GM23248 (cell line): ENCODE measurements around the gene CAMK2D. TPM values are rescaled to one million over a fixed set of nuclear protein-coding genes. Genes with fewer than 3 reads are reported as not detected.

ENCODE experiments used
- DNase-seq: peaks from one replicate; pipeline ENCODE4 v3.0.0-alpha.2; 2015
- H2AFZ ChIP-seq: fragments of 200-600 bp; sonication (generic); 2 replicates; pipeline ENCODE4 v1.6.1; 2016; ENCODE audit warnings: antibody characterized with exemption
- H3F3A ChIP-seq: fragments of 200-600 bp; sonication (generic); 2 replicates; pipeline ENCODE4 v1.6.1; 2016; ENCODE audit warnings: mild to moderate bottlenecking, antibody characterized with exemption, mixed run types; ENCODE audit not compliant: insufficient read depth
- H3K27ac ChIP-seq: fragments of 200-600 bp; sonication (generic); 2 replicates; pipeline ENCODE4 v1.5.1; 2016; ENCODE audit warnings: mild to moderate bottlenecking
- H3K27me3 ChIP-seq: fragments of 200-600 bp; sonication (generic); replicated peaks from 2 replicates; pipeline ENCODE4 v1.6.1; 2016; ENCODE audit warnings: mild to moderate bottlenecking; ENCODE audit not compliant: insufficient read depth
- H3K36me3 ChIP-seq: fragments of 200-600 bp; sonication (generic); 2 replicates; pipeline ENCODE4 v1.6.1; 2016; ENCODE audit warnings: low read depth, mild to moderate bottlenecking
- H3K4me1 ChIP-seq: fragments of 200-600 bp; sonication (generic); 2 replicates; pipeline ENCODE4 v1.6.1; 2016; ENCODE audit warnings: mild to moderate bottlenecking; ENCODE audit not compliant: insufficient read depth
- H3K4me2 ChIP-seq: fragments of 200-600 bp; sonication (generic); one replicate; pipeline ENCODE4 v1.6.1; 2016; ENCODE audit warnings: mild to moderate bottlenecking; ENCODE audit not compliant: unreplicated experiment
- H3K4me3 ChIP-seq: fragments of 200-600 bp; sonication (generic); 2 replicates; pipeline ENCODE4 v1.5.1; 2016; ENCODE audit warnings: mild to moderate bottlenecking
- H3K79me2 ChIP-seq: fragments of 200-600 bp; sonication (generic); 2 replicates; pipeline ENCODE4 v1.6.1; 2016; ENCODE audit warnings: mild to moderate bottlenecking; ENCODE audit not compliant: insufficient read depth
- H3K9ac ChIP-seq: fragments of 200-600 bp; sonication (generic); 2 replicates; pipeline ENCODE4 v1.6.1; 2016; ENCODE audit warnings: mild to moderate bottlenecking
- H3K9me2 ChIP-seq: fragments of 200-600 bp; sonication (generic); 2 replicates; pipeline ENCODE4 v1.6.1; 2016; ENCODE audit warnings: mixed run types, mild to moderate bottlenecking, moderate library complexity; ENCODE audit not compliant: insufficient read depth
- H3K9me3 ChIP-seq: fragments of 200-600 bp; sonication (generic); one replicate; pipeline ENCODE4 v1.6.1; 2017; ENCODE audit warnings: low read depth
- H4K20me1 ChIP-seq: fragments of 200-600 bp; sonication (generic); 2 replicates; pipeline ENCODE4 v1.6.0; 2016; ENCODE audit not compliant: insufficient read depth
- EZH2 ChIP-seq: fragments of 200-600 bp; sonication (generic); IDR thresholded peaks from 2 replicates; pipeline ENCODE4 v1.6.1; 2018; ENCODE audit warnings: antibody characterized with exemption, mild to moderate bottlenecking; ENCODE audit not compliant: insufficient read depth, poor library complexity, severe bottlenecking
- EZH2phosphoT487 ChIP-seq: fragments of 200-600 bp; sonication (generic); IDR thresholded peaks from 2 replicates; pipeline ENCODE4 v1.6.1; 2018; ENCODE audit warnings: antibody characterized with exemption, moderate library complexity, mild to moderate bottlenecking, low read depth; ENCODE audit not compliant: insufficient read depth
- WGBS, 2 experiments: methylation state at CpG; one replicate each; pipeline ENCODE4 v1.1.6; 2015 to 2017; ENCODE audit warnings: low lambda C conversion rate in 2 of 2, low coverage in 1 of 2; ENCODE audit errors: missing lambda C conversion rate in 2 of 2; 5-methylcytosine and 5-hydroxymethylcytosine counted together
- in situ Hi-C: fragments of 300-500 bp; cut with MboI; formaldehyde crosslinking; loops from 2 replicates; pipeline ENCODE4 v1.15.0; 2020
- polyA plus RNA-seq: library from polyadenylated mRNA; unstranded; fragments of >200 nt; fragmentation: Nextera tagmentation; extraction: Ambion mirVana; gene quantifications from 2 replicates; pipeline ENCODE4 v1.2.1, GENCODE V29; 2016
- total RNA-seq: library from RNA; depleted of rRNA; stranded (reverse); fragments of >200 nt; shearing (Covaris generic); gene quantifications from 2 replicates; pipeline ENCODE4 v1.2.3, GENCODE V29; 2014

CAMK2D gene
- total and polyA plus RNA-seq, 2 experiments from 2014 or later: 78.8 to 94.5 TPM

DNA sequence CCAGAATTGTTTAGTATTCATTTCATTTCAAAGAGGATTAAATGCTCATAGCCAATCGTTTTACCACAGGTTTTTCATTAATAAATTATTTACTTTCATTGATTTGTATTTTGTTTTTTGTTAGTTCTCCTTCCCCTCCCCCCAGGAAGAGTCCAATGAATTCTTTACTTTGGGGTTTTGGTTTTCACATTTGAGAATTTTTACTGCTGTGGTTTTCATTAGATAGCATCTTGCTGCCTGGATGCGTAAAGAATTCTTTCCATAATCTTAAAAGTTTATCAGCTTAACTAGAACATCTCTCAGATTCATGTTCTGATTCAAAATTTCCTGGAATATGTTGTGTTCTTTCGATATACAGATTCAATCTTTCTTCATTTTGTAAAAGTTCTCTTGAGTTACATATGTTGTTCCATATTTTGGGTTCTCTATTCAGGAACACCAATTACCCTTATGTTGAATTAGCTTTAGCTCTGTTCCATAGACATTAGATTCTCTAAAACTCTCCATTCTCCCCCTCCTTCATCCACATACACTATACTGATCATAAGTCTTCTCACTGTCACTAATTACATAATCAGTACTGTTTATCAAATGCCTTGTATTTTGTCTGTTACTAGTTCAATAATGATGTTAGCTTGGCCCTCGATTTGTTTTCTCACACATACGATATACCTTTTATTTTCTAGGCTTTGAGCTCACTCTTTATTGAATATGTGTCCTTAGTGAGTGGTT, 184.4 kb downstream of the CAMK2D start:
- DNase-seq: no peak
- Histone ChIP-seq H3K27ac (no peak overlapping the region), H3K4me2 (no peak overlapping the region), H3K9ac (no peak overlapping the region), H2AFZ (no peak overlapping the region), H4K20me1 (no peaks in the 10 kb centered on the region), H3F3A (peaks cover 33% of the 10 kb centered on the region), H3K27me3 (no peaks in the 10 kb centered on the region), H3K9me2 (no peaks in the 10 kb centered on the region), H3K4me3 (no peak overlapping the region), H3K79me2 (peaks cover 85% of the 10 kb centered on the region), H3K9me3 (no peaks in the 10 kb centered on the region), H3K36me3 (no peaks in the 10 kb centered on the region), H3K4me1 (peaks cover 42% of the 10 kb centered on the region)
- TF ChIP-seq EZH2phosphoT487 (no peak), EZH2 (no peak)
- 88 to 89% methylated on average over 5 of the region's 5 CpGs for WGBS, 2 experiments
- in situ Hi-C loops: no loop called here

DNA sequence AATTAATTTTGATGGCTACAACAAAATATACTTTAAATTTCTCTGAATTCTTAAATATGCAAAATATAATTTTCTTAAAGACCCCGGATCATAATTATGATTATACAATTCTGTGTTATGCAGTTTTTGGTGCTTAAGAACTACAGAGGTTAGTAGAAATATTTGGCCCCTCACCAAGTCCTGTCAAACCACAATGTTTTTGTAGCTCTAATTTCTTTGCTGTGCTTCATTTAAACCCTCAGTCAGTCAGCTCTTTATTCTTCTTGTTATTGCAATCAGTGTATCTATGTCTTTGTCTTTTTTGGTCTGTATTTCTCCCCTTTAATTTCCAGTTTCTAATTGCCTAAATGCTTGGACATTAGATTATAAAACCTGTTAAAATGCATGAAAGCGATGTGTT, 186.1 kb downstream of the CAMK2D start:
- H3K4me1 ChIP-seq: peaks cover 42% of the 10 kb centered on the region
- no peaks in the 10 kb centered on the region for H3K36me3 ChIP-seq
- TF ChIP-seq EZH2phosphoT487 (no peak), EZH2 (no peak)
- H2AFZ ChIP-seq: no peak overlapping the region
- H3K9ac ChIP-seq: no peak overlapping the region
- 0 out of 2 replicates have a peak, but pooled peaks cover 3% of the 10 kb centered on the region for H3K9me2 ChIP-seq
- H4K20me1 ChIP-seq: no peaks in the 10 kb centered on the region
- H3K27me3 ChIP-seq: no peaks in the 10 kb centered on the region
- no peaks in the 10 kb centered on the region for H3K9me3 ChIP-seq
- H3K27ac ChIP-seq: peak overlapping the region; percentile 33; the same call in 1 of the 2 replicates
- peak; percentile 30 for DNase-seq
- in situ Hi-C loops: no loop called here
- peaks cover 88% of the 10 kb centered on the region for H3K79me2 ChIP-seq
- H3K4me3 ChIP-seq: no peak overlapping the region
- peaks cover 31% of the 10 kb centered on the region for H3F3A ChIP-seq
- WGBS, 2 experiments: 68 to 70% methylated on average over 2 of the region's 2 CpGs
- peak overlapping the region; percentile 33 for H3K4me2 ChIP-seq

DNA sequence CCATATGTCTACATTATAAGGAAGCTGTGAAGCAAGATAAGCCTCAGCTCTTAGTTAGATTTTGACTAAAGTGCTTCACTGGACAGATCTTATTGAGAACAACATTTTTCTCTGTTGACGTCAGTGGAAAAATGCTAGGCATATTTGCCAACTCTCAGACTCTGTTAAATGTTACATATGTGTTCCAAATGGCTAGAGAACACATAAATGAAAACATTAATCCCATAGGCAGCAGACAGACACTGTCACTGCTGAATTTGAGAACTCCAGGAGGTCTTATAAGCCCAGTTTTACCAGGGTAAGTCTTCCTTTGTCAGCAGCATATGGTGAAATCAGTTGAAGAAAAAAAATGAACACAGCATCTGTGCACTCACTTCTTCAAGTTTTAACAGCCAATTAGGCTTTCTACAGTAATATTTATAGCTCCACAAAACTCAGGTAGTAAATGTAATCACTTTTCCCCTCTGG, 186.9 kb downstream of the CAMK2D start:
- Histone ChIP-seq H2AFZ (no peak overlapping the region), H3K27ac (peak overlapping the region; percentile 33), H3F3A (peaks cover 25% of the 10 kb centered on the region), H3K9ac (no peak overlapping the region), H3K4me3 (no peak overlapping the region), H3K4me1 (peaks cover 38% of the 10 kb centered on the region), H3K27me3 (no peaks in the 10 kb centered on the region), H3K36me3 (0 out of 2 replicates have a peak, but pooled peaks cover 4% of the 10 kb centered on the region), H3K79me2 (peaks cover 88% of the 10 kb centered on the region), H4K20me1 (no peaks in the 10 kb centered on the region; the same call in 1 of the 2 replicates), H3K4me2 (peak overlapping the region; percentile 33), H3K9me3 (no peaks in the 10 kb centered on the region), H3K9me2 (0 out of 2 replicates have a peak, but pooled peaks cover 3% of the 10 kb centered on the region)
- peak; percentile 70 for DNase-seq
- TF ChIP-seq EZH2: no peak
- WGBS, 2 experiments: 0 to 13% methylated on average over 1 of the region's 1 CpG
- in situ Hi-C loops: no loop called here

DNA sequence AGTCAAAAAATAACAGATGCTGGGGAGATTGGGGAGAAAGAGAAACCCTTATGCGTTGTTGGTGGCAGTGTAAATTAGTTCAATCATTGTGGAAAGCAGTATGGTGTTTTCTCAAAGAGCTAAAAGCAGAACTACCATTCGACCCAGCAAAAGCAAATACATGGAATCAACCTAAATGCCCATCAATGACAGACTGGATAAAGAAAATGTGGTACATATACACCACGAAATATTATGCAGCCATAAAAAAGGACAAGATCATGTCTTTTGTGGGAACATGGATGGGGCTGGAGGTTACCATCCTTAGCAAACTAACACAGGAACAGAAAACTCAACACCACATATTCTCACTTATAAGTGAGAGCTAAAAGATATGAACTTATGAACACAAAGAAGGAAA, 188.9 kb downstream of the CAMK2D start:
- peaks cover 36% of the 10 kb centered on the region for H3K4me1 ChIP-seq
- 96% methylated on average over 3 of the region's 3 CpGs for WGBS, 2 experiments
- no peak overlapping the region for H2AFZ ChIP-seq
- peaks cover 3% of the 10 kb centered on the region; the same call in 1 of the 2 replicates for H3K9me2 ChIP-seq
- in situ Hi-C loops: no loop called here
- H3K79me2 ChIP-seq: peaks cover 90% of the 10 kb centered on the region
- no peaks in the 10 kb centered on the region for H3K9me3 ChIP-seq
- 0 out of 2 replicates have a peak, but pooled peaks cover 5% of the 10 kb centered on the region for H3K36me3 ChIP-seq
- H3F3A ChIP-seq: peaks cover 25% of the 10 kb centered on the region
- no peaks in the 10 kb centered on the region; the same call in 1 of the 2 replicates for H4K20me1 ChIP-seq
- DNase-seq: no peak
- H3K27me3 ChIP-seq: no peaks in the 10 kb centered on the region
- H3K4me2 ChIP-seq: no peak overlapping the region
- H3K9ac ChIP-seq: no peak overlapping the region
- TF ChIP-seq EZH2 (no peak), EZH2phosphoT487 (no peak)
- H3K4me3 ChIP-seq: no peak overlapping the region
- H3K27ac ChIP-seq: no peak overlapping the region
